K562 (cell line): ENCODE measurements around the gene USB1. TPM values are rescaled to one million over a fixed set of nuclear protein-coding genes. Genes with fewer than 3 reads are reported as not detected.

ENCODE experiments used
- BRD4 ChIP-seq: fragments of 200-600 bp; sonication (generic); IDR thresholded peaks from 2 replicates; pipeline ENCODE4 v1.6.1; 2017; ENCODE audit warnings: inconsistent platforms
- E2F6 ChIP-seq, 2 experiments: IDR thresholded peaks; 2 replicates each; pipeline ENCODE4 v1.6.1; 2011; ENCODE audit warnings: borderline replicate concordance in 1 of 2, control low read depth in 1 of 2, low read depth in 1 of 2, low read length in 1 of 2, mild to moderate bottlenecking in 1 of 2, mixed read lengths in 1 of 2, moderate library complexity in 1 of 2; ENCODE audit not compliant: insufficient read depth in 1 of 2, insufficient read length in 1 of 2, poor library complexity in 1 of 2, severe bottlenecking in 1 of 2; ENCODE audit errors: extremely low read depth in 1 of 2
- GMEB1 ChIP-seq: fragments of 250-450 bp; sonication (Bioruptor Pico); IDR thresholded peaks from 2 replicates; pipeline ENCODE4 v1.4.0; 2020; ENCODE audit warnings: mild to moderate bottlenecking
- GTF2F1 ChIP-seq: IDR thresholded peaks from 2 replicates; pipeline ENCODE4 v1.6.1; 2011; ENCODE audit warnings: low read depth, low read length, improper control_type of control experiment
- MGA ChIP-seq: fragments of 450-650 bp; IDR thresholded peaks from 2 replicates; pipeline ENCODE4 v1.6.1; 2016; ENCODE audit warnings: mild to moderate bottlenecking, moderate library complexity
- MIER1 ChIP-seq: fragments of 450-650 bp; IDR thresholded peaks from 2 replicates; pipeline ENCODE4 v1.6.1; 2016; ENCODE audit warnings: antibody characterized with exemption, mild to moderate bottlenecking, low read depth
- polyA plus RNA-seq, 8 experiments: library from polyadenylated mRNA; depleted of rRNA in 4 of 8; stranded (reverse) in 5 of 8; unstranded in 3 of 8; fragments of >200 nt; fragmentation: Nextera tagmentation in 2 of 8; fragmentation: Illumina TruSeq in 1 of 8; extraction: Ambion mirVana in 2 of 8; extraction: Trizol in 1 of 8; gene quantifications; 2 replicates each; pipeline versions ENCODE4 v1.2.1 to v1.2.3, GENCODE V29; 2011 to 2014; ENCODE audit warnings: inconsistent platforms in 1 of 8, missing spikeins in 1 of 8
- total RNA-seq, 7 experiments: library from RNA; depleted of rRNA in 6 of 7; stranded (reverse); fragments of >200 nt in 6 of 7; fragmentation: Illumina TruSeq in 2 of 7; extraction: Trizol in 2 of 7; gene quantifications; 2 replicates each; pipeline versions ENCODE4 v1.2.1 to v1.2.3, GENCODE V29; 2011 to 2021; ENCODE audit warnings: low replicate concordance in 1 of 7
- TF ChIP-seq, protein P1 (sequence below): fragments of 450-650 bp; IDR thresholded peaks from 2 replicates; pipeline ENCODE4 v1.6.1; 2016; ENCODE audit warnings: borderline replicate concordance

USB1 gene
- total and polyA plus RNA-seq, 9 of the 15 experiments (the other 6 are each of a cell fraction or from before 2014, with no cell fraction given) = 11.6 to 73.6 (median 19.4) TPM

DNA sequence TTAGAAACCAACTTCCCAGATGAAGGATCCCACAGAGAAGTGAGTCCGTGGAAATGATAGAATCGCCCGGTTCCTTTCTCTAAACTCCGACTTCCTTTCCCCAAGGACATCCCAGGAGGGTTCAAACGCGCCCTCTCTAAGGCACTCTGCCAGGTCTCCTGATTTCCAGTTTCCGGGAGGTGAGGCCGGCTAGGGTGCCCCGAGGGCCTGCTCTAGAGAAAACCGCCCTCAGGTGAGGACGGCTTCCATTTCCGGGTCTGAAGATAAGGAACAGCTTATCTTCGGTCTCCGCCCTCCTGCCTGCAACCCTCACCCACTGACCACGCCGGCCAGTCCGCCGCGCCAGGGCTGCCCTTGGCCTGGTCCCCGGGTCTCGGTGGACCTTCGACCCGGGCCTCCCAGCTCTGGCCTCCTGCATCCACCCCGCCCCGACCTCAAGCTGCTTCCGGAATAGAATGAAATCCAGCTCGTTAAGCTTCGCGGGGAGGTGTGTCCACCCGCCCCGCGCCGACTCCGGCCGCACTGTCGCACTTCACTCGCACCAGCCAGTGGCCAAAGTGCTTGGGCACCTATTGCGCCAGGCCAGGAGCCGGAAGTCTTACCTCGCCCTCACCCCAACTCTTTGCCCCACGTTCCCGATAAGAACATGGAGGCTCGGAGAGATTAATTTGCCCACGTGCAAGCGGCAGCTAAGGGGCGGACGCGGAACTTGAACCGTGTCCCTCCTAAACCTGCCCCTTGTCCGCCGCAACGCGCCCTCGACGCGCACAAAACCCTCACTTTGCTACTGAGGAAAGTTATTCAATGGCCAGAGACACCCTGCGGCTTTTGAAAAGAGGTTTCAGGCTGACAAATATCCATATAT lies 23.5 kb downstream of the USB1 start (continued):
- TF ChIP-seq E2F6 (IDR thresholded peaks at IDR 0.05; ENCODE audit: borderline replicate concordance in 1 of 2, extremely low read depth in 1 of 2, insufficient read depth in 1 of 2, insufficient read length in 1 of 2, low read depth in 1 of 2, low read length in 1 of 2, poor library complexity in 1 of 2, severe bottlenecking in 1 of 2) (peak; percentile 47 to 53), BRD4 (0 out of 2 replicates have a peak, but pooled peaks have one; percentile 32), GMEB1 (CRISPR knock-in tag) (no peak), GTF2F1 (0 out of 2 replicates have a peak, but pooled peaks have one; percentile 26), MIER1 (no peak), MGA (peak; percentile 87)
- TF ChIP-seq, protein P1, sequence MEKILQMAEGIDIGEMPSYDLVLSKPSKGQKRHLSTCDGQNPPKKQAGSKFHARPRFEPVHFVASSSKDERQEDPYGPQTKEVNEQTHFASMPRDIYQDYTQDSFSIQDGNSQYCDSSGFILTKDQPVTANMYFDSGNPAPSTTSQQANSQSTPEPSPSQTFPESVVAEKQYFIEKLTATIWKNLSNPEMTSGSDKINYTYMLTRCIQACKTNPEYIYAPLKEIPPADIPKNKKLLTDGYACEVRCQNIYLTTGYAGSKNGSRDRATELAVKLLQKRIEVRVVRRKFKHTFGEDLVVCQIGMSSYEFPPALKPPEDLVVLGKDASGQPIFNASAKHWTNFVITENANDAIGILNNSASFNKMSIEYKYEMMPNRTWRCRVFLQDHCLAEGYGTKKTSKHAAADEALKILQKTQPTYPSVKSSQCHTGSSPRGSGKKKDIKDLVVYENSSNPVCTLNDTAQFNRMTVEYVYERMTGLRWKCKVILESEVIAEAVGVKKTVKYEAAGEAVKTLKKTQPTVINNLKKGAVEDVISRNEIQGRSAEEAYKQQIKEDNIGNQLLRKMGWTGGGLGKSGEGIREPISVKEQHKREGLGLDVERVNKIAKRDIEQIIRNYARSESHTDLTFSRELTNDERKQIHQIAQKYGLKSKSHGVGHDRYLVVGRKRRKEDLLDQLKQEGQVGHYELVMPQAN = peak; percentile 46; the same call in 1 of the 2 replicates
